ENCODE measurements around the gene SCUBE1. TPM values are rescaled to one million over a fixed set of nuclear protein-coding genes. Genes with fewer than 3 reads are reported as not detected.

SCUBE1 gene
- total RNA-seq, 4 donors from 2014 or later: 81.3 to 214 (median 141) TPM

DNA sequence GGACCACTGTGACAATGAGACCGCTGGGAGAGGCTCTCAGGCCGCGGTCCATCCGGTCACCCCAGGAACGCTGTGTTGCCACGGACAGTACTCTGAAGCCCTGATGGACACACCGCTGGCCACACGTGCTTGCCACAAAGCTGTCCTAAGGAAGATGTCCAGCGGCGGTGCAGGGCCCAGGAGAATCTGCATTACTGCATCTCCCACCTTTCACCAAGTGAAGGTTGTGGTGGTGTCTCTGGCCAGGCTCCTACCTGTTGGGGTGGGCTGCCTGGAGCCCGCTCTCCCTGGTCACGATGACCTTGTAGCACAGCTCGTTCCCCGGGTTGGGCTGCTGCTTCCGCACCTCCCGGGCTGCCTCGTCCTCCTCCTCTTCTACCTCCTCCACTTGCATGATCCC is 160.4 kb downstream of the SCUBE1 start:
- Histone ChIP-seq H3K9me3 (no peaks in the 10 kb centered on the region), H3K27ac (no peak overlapping the region), H3K4me3 (no peak overlapping the region), H3K36me3 (peaks cover 2 to 56% (median 13%) of the 10 kb centered on the region in 3 donors), H3K4me1 (peaks cover 0 to 29% (median 5%) of the 10 kb centered on the region in 4 donors), H3K27me3 (no peaks in the 10 kb centered on the region)
- 92 to 95% methylated on average over 17 of the region's 17 CpGs for WGBS, 2 donors
- TF ChIP-seq EP300 (IDR thresholded peaks at IDR 0.05) (no peak), POLR2A (IDR thresholded peaks at IDR 0.05) (no peak)
- TF ChIP-seq, protein P1, sequence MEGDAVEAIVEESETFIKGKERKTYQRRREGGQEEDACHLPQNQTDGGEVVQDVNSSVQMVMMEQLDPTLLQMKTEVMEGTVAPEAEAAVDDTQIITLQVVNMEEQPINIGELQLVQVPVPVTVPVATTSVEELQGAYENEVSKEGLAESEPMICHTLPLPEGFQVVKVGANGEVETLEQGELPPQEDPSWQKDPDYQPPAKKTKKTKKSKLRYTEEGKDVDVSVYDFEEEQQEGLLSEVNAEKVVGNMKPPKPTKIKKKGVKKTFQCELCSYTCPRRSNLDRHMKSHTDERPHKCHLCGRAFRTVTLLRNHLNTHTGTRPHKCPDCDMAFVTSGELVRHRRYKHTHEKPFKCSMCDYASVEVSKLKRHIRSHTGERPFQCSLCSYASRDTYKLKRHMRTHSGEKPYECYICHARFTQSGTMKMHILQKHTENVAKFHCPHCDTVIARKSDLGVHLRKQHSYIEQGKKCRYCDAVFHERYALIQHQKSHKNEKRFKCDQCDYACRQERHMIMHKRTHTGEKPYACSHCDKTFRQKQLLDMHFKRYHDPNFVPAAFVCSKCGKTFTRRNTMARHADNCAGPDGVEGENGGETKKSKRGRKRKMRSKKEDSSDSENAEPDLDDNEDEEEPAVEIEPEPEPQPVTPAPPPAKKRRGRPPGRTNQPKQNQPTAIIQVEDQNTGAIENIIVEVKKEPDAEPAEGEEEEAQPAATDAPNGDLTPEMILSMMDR (IDR thresholded peaks at IDR 0.05): no peak
- DNase-seq (ENCODE audit: low spot score in 2 of 2): no peak

DNA sequence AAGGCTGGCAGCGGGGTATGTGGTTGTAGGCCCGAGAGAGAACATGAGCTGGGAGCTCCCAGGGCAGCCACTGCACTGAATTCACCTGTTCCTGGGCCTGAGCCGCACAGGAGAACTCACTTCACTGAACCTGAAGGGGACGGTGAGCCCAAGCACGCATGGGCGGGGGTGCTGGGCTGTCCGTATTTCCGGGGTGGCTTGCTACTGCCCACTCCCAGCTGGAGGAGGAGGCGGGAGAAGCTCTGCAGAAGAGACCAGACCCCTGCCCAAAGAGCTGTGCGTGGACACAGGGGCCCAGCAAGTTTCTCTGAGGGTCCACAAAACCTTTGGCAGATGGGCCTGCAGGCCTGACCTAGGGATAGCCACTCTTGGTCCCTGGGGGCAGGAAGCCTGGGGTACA is 161.1 kb downstream of the SCUBE1 start:
- 87% methylated on average over 10 of the region's 10 CpGs for WGBS, 2 donors
- H3K36me3 ChIP-seq: peaks cover 2 to 62% (median 13%) of the 10 kb centered on the region in 3 donors
- no peak for DNase-seq (ENCODE audit: low spot score in 2 of 2)

DNA sequence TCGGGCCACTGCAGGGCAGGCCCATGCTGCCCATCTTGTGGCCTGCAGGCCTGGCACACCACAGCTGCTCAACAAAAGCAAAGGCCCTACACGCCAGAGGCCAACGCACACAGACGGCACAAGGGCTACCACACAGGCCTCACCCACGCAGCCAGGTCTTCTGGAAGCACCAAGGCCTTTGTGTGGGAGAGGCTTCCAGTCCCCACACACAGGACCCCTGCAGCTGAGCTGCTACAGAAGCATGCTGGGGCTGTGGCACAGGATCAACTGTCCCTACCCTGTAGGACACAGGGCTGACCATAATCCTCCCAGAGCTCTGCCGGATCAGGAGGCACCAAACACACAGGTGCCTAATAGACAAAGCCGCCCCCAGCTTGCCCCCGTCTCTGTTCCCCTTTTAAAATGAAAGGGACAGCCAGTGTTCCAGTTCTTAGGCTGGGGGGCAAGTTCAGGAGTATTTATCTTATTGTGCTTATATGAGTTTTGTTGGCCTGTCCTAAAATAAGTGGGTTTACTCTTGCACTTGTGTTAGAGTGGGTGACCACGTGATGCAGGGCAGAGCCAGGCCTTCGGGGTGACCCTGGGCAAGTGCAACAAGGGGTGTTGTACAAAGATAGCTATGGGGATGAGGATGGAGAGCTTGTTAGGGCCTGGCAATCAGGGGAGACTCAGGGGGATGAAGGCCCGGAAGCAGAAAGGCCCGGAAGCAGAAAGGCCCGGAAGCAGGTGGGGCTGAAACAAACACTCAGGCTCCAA is 161.7 kb downstream of the SCUBE1 start:
- Histone ChIP-seq H3K27ac (no peak overlapping the region), H3K9me3 (no peaks in the 10 kb centered on the region), H3K4me1 (peaks cover 0 to 27% (median 5%) of the 10 kb centered on the region in 4 donors), H3K4me3 (no peak overlapping the region), H3K27me3 (no peaks in the 10 kb centered on the region), H3K36me3 (peaks cover 2 to 68% (median 13%) of the 10 kb centered on the region in 3 donors)
- TF ChIP-seq EP300 (IDR thresholded peaks at IDR 0.05) (no peak), POLR2A (IDR thresholded peaks at IDR 0.05) (no peak)
- TF ChIP-seq, protein P1 (IDR thresholded peaks at IDR 0.05): no peak
- DNase-seq (ENCODE audit: low spot score in 2 of 2): no peak
- WGBS, 2 donors: 79 to 83% methylated on average over 12 to 13 of the region's 13 CpGs

More for the DNA sequence above, 161.1 kb downstream of the SCUBE1 start:
- Histone ChIP-seq H3K9me3 (no peaks in the 10 kb centered on the region), H3K4me3 (no peak overlapping the region), H3K27me3 (no peaks in the 10 kb centered on the region), H3K4me1 (peaks cover 0 to 28% (median 5%) of the 10 kb centered on the region in 4 donors), H3K27ac (no peak overlapping the region)
- TF ChIP-seq, protein P1 (IDR thresholded peaks at IDR 0.05): no peak
- no peak for TF ChIP-seq POLR2A (IDR thresholded peaks at IDR 0.05)
- TF ChIP-seq EP300 (IDR thresholded peaks at IDR 0.05): no peak

DNA sequence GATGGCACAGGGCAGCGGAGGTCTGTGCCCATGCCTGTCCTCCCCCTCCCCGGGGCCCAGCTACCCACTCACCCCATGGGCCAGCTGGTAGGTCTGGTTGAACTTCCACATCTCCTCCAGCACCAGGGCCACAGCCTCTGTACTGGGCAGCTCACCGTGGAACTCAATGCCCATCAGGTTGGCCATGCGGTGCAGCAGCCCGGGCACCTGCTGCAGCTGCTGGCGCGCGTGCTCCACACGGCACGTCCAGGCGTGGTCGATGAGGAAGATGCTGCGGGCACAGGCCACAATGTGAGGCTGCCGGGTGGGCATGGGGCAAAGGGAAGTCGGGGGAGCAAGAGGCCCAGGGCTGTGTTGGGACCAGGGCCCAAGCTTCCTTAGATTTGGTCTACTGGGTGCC is 162.5 kb downstream of the SCUBE1 start:
- Histone ChIP-seq H3K36me3 (peaks cover 2 to 76% (median 13%) of the 10 kb centered on the region in 3 donors), H3K27me3 (no peaks in the 10 kb centered on the region), H3K27ac (no peak overlapping the region), H3K4me3 (no peak overlapping the region), H3K9me3 (no peaks in the 10 kb centered on the region), H3K4me1 (peaks cover 0 to 19% (median 3%) of the 10 kb centered on the region in 4 donors)
- DNase-seq (ENCODE audit: low spot score in 2 of 2): no peak
- 91% methylated on average over 14 of the region's 15 CpGs; no CpG with 5 or more reads in 1 of the 2 donors for WGBS, 2 donors
- TF ChIP-seq, protein P1 (IDR thresholded peaks at IDR 0.05): no peak
- no peak for TF ChIP-seq POLR2A (IDR thresholded peaks at IDR 0.05)
- no peak for TF ChIP-seq EP300 (IDR thresholded peaks at IDR 0.05)

GRCh38 chr22:43179911-43180195 is 163.3 kb downstream of the SCUBE1 start:
- TF ChIP-seq POLR2A (IDR thresholded peaks at IDR 0.05) (no peak), EP300 (IDR thresholded peaks at IDR 0.05) (no peak)
- TF ChIP-seq, protein P1 (IDR thresholded peaks at IDR 0.05): no peak
- H3K4me1 ChIP-seq: peaks cover 0 to 11% (median 0%) of the 10 kb centered on the region in 4 donors
- no peak overlapping the region for H3K4me3 ChIP-seq
- H3K9me3 ChIP-seq: no peaks in the 10 kb centered on the region
- no peak for DNase-seq (ENCODE audit: low spot score in 2 of 2)
- H3K36me3 ChIP-seq: peaks cover 2 to 84% (median 13%) of the 10 kb centered on the region in 3 donors
- 97 to 98% methylated on average over 15 of the region's 15 CpGs for WGBS, 2 donors
- H3K27ac ChIP-seq: no peak overlapping the region
- no peaks in the 10 kb centered on the region for H3K27me3 ChIP-seq
